Skeletal muscle satellite cell (primary cell): ENCODE results near the gene ACSL6.

Experiments used
- H3K27me3 ChIP-seq: 2 replicates; pipeline ENCODE4 v1.7.0; 2013; ENCODE audit warnings: low read length; ENCODE audit not compliant: control insufficient read depth, insufficient read depth
- H3K36me3 ChIP-seq: 2 replicates; pipeline ENCODE4 v1.7.0; 2013; ENCODE audit warnings: mild to moderate bottlenecking, control low read depth, low read length; ENCODE audit not compliant: insufficient read depth
- H3K4me1 ChIP-seq: 2 replicates; pipeline ENCODE4 v1.7.0; 2013; ENCODE audit warnings: low read length; ENCODE audit not compliant: control insufficient read depth, insufficient read depth
- H3K4me2 ChIP-seq: 2 replicates; pipeline ENCODE4 v1.7.0; 2013; ENCODE audit warnings: mild to moderate bottlenecking, low read length
- H3K4me3 ChIP-seq: 2 replicates; pipeline ENCODE4 v1.7.0; 2013; ENCODE audit warnings: low read length
- H3K9ac ChIP-seq: 2 replicates; pipeline ENCODE4 v1.7.0; 2013; ENCODE audit warnings: mild to moderate bottlenecking, low read depth, low read length, moderate library complexity
- H3K9me3 ChIP-seq: replicated peaks from 2 replicates; pipeline ENCODE4 v1.7.0; 2013; ENCODE audit warnings: mild to moderate bottlenecking, control low read depth, low read length

The ACSL6 gene

DNA sequence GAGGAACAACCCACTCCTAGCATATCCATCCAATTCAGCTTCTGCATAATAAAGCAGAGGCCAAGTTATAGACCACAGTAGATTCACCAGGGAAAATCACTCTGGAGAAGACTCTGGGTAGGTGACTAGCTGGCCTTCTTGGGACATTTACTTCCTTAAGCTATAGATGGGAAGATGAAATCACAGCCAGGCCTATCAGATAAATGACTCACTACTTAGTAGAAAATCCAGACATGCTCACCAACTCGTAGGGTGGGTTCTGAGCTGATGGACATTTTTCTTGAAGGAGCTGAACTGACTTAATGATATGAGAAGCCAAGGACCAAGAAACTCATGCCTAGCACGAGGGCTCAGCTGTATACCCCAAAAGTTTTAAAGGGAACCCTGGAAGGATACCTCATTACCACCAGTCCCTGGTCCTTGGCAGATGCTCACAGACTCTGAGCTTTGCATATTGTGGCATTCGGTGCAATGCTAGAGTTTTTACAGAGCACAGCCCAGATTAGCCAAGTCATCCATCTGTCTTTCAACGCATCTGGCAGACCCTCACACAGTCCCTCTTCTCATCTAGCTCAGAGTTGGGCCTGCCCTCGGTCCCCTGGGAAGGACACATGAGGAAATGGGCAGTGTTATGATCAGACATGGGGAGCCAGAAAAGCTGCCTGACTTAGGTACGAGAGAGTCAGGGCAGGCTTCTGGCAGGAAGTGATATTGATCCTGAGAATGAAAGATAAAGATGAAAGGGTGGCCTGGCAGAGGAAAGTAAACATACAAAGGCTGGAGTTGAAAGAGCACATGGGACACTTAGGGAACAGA lies 15.0 kb downstream of the ACSL6 start:
- H3K4me2 ChIP-seq: no peak overlapping the region
- H3K4me1 ChIP-seq: no peaks in the 10 kb centered on the region
- no peak overlapping the region for H3K4me3 ChIP-seq
- no peaks in the 10 kb centered on the region for H3K36me3 ChIP-seq
- H3K9ac ChIP-seq: no peak overlapping the region
- no peaks in the 10 kb centered on the region for H3K9me3 ChIP-seq
- H3K27me3 ChIP-seq: peaks cover 22% of the 10 kb centered on the region

GRCh38 chr5:131994533-131995226 lies 16.8 kb downstream of the ACSL6 start:
- no peaks in the 10 kb centered on the region for H3K4me1 ChIP-seq
- peaks cover 29% of the 10 kb centered on the region for H3K27me3 ChIP-seq
- no peaks in the 10 kb centered on the region for H3K36me3 ChIP-seq
- H3K9me3 ChIP-seq: no peaks in the 10 kb centered on the region
- H3K9ac ChIP-seq: no peak overlapping the region
- H3K4me2 ChIP-seq: no peak overlapping the region
- no peak overlapping the region for H3K4me3 ChIP-seq

- H3K27me3 ChIP-seq: peaks cover 29% of the 10 kb centered on the region
- no peaks in the 10 kb centered on the region for H3K4me1 ChIP-seq
- H3K4me2 ChIP-seq: no peak overlapping the region
- no peaks in the 10 kb centered on the region for H3K9me3 ChIP-seq
- H3K36me3 ChIP-seq: no peaks in the 10 kb centered on the region
- H3K9ac ChIP-seq: no peak overlapping the region
- H3K4me3 ChIP-seq: no peak overlapping the region
These were observed 17.4 kb downstream of the ACSL6 start for GRCh38 chr5:131994090-131994489.

DNA sequence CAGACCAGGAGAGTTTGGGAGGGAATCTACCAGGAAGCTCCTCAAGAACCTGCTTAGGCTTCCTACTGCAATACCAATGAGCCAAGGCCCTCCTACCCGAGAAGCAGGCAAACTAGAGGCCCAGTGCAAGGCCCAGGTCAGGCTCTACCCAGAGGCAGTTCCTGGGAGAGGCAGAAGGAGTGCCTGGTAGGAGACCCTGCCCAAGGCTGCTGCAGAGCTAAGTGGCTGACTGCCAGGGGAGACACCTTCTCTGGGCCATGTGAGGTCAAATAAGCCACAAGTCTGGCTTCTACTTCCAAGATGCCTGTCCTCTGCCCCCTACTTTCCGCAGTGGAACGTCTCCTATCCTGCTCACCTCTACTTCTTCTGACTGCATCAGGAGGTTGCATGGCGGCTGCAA lies 17.8 kb downstream of the ACSL6 start:
- Histone ChIP-seq H3K9ac (no peak overlapping the region), H3K9me3 (no peaks in the 10 kb centered on the region), H3K4me1 (no peaks in the 10 kb centered on the region), H3K4me3 (no peak overlapping the region), H3K4me2 (no peak overlapping the region), H3K27me3 (peaks cover 29% of the 10 kb centered on the region), H3K36me3 (no peaks in the 10 kb centered on the region)

- no peaks in the 10 kb centered on the region for H3K9me3 ChIP-seq
- H3K36me3 ChIP-seq: no peaks in the 10 kb centered on the region
- H3K4me1 ChIP-seq: no peaks in the 10 kb centered on the region
- no peak overlapping the region for H3K4me3 ChIP-seq
- no peak overlapping the region for H3K4me2 ChIP-seq
- peaks cover 29% of the 10 kb centered on the region for H3K27me3 ChIP-seq
- no peak overlapping the region for H3K9ac ChIP-seq
These were observed 19.1 kb downstream of the ACSL6 start for GRCh38 chr5:131992370-131992769.

DNA sequence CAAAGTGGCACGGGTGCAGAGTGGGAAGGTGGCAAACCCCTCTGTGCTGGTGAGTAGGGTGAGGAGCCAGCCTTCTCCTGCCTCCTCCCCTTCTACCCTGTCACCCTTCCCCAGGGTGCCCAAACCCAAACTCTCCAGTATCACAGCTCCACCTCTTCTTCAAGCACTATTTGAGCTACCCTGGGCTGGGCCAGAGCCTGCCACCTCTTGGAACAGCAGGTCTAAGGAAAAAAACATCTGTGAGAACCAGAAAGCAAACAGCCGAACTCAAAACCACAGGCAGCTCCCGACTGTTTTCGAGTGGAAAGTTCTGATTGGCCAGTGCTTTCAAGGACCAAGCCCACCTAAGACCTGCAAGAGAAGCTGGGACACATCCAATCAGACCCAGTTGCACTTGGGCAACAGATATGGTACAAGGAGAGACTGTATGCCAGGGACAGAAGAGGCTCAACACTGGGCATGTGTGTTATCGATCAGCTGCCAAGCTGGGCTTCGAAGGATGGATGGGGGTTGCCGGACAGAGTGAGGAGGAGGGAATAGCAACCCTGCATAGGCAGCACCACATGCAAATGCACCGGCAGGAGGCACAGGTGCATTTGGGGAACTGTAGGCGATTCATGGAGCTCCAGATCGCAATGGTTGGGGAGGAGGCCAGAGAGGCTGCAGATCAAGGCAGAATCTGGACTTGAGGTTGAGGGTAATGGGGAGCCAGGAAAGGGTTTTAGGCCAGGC lies 19.7 kb downstream of the ACSL6 start:
- no peaks in the 10 kb centered on the region for H3K9me3 ChIP-seq
- H3K36me3 ChIP-seq: no peaks in the 10 kb centered on the region
- no peaks in the 10 kb centered on the region for H3K4me1 ChIP-seq
- H3K9ac ChIP-seq: no peak overlapping the region
- H3K27me3 ChIP-seq: peaks cover 29% of the 10 kb centered on the region
- H3K4me3 ChIP-seq: no peak overlapping the region
- H3K4me2 ChIP-seq: no peak overlapping the region

- Histone ChIP-seq H3K4me1 (no peaks in the 10 kb centered on the region), H3K9me3 (no peaks in the 10 kb centered on the region), H3K4me2 (no peak overlapping the region), H3K36me3 (no peaks in the 10 kb centered on the region), H3K9ac (no peak overlapping the region), H3K4me3 (no peak overlapping the region), H3K27me3 (peaks cover 29% of the 10 kb centered on the region)
These were observed 20.7 kb downstream of the ACSL6 start for GRCh38 chr5:131990716-131991115.

- Histone ChIP-seq H3K27me3 (peaks cover 30% of the 10 kb centered on the region), H3K4me3 (no peak overlapping the region), H3K9ac (no peak overlapping the region), H3K4me1 (no peaks in the 10 kb centered on the region), H3K9me3 (no peaks in the 10 kb centered on the region), H3K4me2 (no peak overlapping the region), H3K36me3 (no peaks in the 10 kb centered on the region)
These were observed 22.9 kb downstream of the ACSL6 start for GRCh38 chr5:131988601-131989000.

DNA sequence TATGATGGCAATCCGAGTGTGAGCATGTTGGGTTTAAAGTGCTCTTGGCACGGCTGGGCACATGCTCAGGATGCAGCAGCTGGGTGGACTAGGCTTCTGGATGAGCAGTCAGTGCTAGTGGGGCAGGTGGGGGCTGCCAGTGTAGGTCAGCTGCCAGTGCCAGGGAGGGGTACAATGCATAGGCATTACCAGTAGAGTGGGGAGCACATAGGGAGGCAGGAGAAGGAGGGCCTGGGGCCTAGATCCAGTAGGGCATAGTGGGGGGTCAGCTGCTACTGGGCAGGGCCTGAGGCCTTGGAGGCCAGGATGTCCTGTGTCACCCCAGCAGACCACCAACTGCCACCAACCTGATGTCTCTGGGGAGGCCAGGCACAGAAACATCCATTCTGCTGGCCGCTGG lies 24.2 kb downstream of the ACSL6 start:
- Histone ChIP-seq H3K27me3 (peaks cover 35% of the 10 kb centered on the region), H3K4me3 (no peak overlapping the region), H3K4me2 (no peak overlapping the region)

GRCh38 chr5:131986161-131986912 lies 25.1 kb downstream of the ACSL6 start:
- Histone ChIP-seq H3K4me2 (no peak overlapping the region), H3K4me3 (no peak overlapping the region), H3K36me3 (no peaks in the 10 kb centered on the region), H3K9ac (no peak overlapping the region), H3K27me3 (peaks cover 26% of the 10 kb centered on the region), H3K9me3 (no peaks in the 10 kb centered on the region), H3K4me1 (no peaks in the 10 kb centered on the region)

More for the DNA sequence above, 24.2 kb downstream of the ACSL6 start:
- no peaks in the 10 kb centered on the region for H3K36me3 ChIP-seq
- no peaks in the 10 kb centered on the region for H3K9me3 ChIP-seq
- H3K4me1 ChIP-seq: no peaks in the 10 kb centered on the region
- H3K9ac ChIP-seq: no peak overlapping the region
